GM04504 (cell line): ENCODE measurements around the gene FRMD4B.

Source experiments
- DNase-seq: peaks from one replicate; pipeline ENCODE4 v3.0.0-alpha.2; 2012; ENCODE audit warnings: low read depth

FRMD4B gene

DNA sequence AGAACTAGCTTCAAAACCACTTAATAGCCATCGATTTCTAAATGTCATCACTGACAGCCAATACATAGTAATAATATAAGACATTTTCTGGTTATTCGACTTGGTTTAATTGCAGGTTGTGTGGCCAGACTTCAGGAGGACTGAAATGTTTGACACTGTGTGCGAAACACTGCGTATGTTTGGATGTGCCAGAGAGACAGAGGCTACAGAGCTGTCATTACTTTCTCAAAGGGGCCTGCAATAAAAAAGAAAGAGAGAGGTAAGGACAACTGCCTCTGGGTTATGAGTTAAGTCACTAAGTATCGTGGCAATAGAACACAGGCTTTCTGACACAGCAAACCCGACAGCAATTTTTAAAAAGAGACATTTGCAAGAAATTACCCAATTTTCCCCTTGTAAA, 264.4 kb downstream of the FRMD4B start:
- no peak for DNase-seq

DNA sequence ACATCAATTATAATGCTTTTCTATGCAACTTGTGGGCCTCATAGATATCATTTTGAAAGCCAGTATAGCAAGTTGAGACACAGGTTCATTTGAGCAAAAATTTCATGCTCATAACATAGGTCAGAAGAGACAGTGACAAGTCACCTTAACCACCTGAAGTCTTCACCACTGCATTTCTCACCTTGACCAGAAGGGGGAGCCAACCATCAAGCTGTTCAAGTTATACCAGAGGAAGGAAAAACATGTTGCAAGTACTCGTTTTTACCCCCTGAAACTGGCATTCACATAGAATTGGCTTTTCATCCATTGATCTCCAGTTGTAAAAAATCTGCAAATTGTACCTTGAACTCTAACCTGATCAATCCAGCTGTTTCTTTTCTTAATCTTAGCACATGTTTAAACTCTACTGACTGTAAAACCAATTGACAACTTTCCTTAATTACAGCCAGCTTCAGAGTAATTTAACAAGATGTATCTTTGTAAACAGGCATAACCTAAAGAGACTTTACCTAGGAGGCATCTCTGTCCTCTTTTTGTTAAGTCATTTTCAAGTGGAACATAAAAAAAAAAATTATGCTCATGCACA, 264.9 kb downstream of the FRMD4B start:
- DNase-seq: peak; percentile 42
